Tongue (tissue), 2 donors: Measurements from ENCODE around the gene UBE2J2. TPM values are rescaled to one million over a fixed set of nuclear protein-coding genes. Genes with fewer than 3 reads are reported as not detected.

Experiments
- DNase-seq: peaks from one replicate; pipeline ENCODE4 v3.0.0-alpha.2; 2015
- total RNA-seq: library from RNA; depleted of rRNA; stranded (reverse); fragments of >200 nt; gene quantifications from one replicate; pipeline ENCODE4 v1.2.3, GENCODE V29; 2014

The UBE2J2 gene
- total RNA-seq, 1 donor from 2014 or later = 34.6 TPM

- no peak for DNase-seq
Observed at GRCh38 chr1:1295154-1295923, 21.7 kb upstream of the UBE2J2 start.

- no peak for DNase-seq
Observed at GRCh38 chr1:1294250-1294890, 20.7 kb upstream of the UBE2J2 start.

DNA sequence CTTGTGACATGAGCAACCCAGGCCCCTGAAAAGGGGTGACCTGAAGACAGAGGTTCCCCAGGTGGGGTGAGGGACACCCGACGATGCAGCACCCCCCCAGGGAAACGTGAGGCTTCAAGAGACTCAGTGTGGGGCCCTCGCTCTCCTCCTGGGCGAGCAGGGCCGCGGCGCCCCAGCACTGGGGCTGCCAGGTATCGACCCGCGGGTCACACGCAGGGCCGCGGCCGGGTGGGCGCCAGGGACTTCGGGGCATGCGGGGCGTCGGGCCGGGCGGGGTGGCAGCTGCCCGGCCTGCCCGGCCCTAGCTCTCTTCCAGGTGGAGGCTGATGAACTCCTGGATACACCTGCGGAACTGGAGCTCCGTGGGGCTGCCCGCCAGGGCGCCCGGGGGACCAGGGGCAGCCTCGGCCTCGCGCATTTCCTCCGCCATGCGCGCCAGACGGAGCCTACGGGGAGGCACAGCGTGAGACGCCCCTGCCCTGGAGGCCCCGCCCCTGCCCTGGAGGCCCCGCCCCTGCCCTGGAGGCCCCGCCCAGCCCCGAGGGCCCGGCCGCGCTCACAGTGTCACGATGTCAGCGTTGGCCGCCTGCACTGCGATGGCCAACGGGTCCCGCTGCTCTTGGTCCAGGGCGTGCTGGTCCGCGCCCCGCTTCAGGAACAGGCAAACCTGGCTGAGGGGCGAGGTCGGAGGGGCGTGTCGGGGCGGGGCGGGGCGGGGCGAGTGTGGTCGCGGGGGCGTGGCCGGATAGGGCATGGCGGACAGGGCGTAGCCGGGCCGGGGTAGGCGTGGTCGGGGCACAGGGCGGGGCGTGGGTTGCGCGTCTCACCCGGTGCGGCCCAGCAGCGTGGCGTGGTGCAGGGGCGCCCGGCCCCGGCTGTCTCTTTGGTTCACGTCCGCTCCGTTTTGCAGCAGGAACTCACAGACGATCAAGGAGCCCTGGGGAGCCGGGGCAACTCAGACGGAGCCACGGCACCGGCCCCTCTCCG is 19.9 kb upstream of the UBE2J2 start:
- DNase-seq = no peak

DNA sequence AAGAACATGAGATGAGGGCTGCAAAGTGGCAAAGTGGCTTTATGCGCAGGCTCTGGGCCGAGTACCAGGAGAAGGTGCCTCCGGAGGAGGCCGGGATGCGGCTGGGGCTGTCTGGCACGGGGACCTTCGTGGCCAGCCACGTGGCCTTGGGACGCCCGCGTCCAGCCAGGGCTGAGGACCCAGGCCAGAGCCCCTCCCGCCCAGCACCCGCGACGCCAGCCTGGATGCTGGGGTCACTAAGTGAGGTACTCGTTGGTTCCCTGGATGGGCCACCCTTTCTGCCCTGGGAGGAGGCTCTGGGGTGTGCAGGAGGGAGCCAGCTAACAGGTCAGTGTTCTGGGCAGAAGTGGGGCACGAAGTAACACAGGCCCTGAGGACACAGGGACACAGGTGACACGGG is 19.2 kb upstream of the UBE2J2 start:
- no peak for DNase-seq

DNA sequence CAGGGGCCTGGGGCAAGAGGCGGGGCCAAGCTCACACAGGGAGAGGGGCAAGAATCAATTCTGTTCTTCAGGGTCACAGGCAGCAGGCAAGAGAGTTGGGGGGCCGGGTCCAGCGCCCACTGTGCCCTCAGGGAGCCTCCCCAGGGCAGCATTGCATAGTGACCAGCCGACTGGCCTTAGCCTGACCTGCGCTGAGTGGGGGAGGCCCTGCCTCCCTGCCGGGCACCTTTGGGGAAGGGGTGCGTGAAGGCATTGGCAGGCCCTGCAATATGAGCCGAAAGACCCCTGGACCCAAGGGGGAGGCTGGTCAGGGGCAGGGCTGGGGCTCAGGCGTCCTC is 18.8 kb upstream of the UBE2J2 start:
- DNase-seq = no peak

GRCh38 chr1:1291548-1292441 is 18.1 kb upstream of the UBE2J2 start:
- peak; percentile 83 for DNase-seq

DNA sequence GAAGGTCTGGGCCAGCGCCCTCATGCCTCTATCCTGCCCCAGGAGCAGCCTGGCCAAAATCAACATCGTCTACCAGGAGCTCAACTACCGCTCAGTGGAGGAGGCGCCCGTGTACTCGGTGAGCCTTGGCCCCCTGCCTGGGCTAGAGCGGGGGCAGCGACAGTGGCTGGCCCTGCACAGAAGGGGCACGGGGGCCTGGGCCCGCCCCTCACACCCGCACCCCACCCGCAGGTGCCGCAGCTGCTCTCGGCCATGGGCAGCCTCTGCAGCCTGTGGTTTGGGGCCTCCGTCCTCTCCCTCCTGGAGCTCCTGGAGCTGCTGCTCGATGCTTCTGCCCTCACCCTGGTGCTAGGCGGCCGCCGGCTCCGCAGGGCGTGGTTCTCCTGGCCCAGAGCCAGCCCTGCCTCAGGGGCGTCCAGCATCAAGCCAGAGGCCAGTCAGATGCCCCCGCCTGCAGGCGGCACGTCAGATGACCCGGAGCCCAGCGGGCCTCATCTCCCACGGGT is 17.4 kb upstream of the UBE2J2 start:
- no peak for DNase-seq

DNA sequence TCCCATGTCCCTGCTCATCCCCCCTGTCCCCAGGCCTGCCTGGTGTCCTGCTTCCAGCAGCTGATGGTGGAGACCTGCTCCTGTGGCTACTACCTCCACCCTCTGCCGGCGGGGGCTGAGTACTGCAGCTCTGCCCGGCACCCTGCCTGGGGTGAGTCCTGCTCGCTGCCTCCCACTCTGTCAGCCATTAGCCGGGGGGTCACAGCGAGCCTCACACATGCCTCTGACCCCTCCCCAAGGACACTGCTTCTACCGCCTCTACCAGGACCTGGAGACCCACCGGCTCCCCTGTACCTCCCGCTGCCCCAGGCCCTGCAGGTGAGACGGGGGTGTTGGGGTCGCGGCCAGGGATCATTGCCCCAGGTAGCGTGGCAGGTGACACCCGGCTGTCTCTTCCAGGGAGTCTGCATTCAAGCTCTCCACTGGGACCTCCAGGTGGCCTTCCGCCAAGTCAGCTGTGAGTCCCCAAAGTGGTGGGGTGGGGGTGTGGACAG is 16.6 kb upstream of the UBE2J2 start:
- DNase-seq = no peak

DNA sequence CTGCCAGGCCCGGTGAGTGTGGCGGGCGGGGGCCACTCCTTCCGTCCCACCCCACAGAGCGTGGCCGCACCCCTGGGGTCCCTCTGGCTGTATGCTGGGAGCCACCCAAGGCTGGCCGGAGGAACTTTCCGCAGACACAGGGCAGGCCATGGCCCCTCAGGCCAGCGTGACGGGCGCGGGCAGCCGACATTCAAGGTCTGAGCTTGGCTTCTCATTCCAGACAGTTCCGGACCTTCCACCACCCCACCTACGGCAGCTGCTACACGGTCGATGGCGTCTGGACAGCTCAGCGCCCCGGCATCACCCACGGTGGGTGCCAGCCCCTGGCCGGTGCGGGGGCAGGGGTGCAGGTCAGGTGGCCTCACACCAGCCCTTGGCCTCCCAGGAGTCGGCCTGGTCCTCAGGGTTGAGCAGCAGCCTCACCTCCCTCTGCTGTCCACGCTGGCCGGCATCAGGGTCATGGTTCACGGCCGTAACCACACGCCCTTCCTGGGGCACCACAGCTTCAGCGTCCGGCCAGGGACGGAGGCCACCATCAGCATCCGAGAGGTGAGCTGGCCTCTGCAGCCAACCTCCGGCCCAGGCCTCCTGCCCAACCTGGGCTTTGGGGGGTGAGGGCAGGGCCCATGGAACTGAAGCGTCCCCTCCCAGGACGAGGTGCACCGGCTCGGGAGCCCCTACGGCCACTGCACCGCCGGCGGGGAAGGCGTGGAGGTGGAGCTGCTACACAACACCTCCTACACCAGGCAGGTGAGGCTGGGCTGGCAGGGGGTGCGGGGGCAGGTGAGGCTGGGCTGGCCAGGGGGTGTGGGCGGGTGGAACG is 13.8 kb upstream of the UBE2J2 start:
- no peak for DNase-seq

GRCh38 chr1:1286313-1287261 is 12.9 kb upstream of the UBE2J2 start:
- no peak for DNase-seq

DNA sequence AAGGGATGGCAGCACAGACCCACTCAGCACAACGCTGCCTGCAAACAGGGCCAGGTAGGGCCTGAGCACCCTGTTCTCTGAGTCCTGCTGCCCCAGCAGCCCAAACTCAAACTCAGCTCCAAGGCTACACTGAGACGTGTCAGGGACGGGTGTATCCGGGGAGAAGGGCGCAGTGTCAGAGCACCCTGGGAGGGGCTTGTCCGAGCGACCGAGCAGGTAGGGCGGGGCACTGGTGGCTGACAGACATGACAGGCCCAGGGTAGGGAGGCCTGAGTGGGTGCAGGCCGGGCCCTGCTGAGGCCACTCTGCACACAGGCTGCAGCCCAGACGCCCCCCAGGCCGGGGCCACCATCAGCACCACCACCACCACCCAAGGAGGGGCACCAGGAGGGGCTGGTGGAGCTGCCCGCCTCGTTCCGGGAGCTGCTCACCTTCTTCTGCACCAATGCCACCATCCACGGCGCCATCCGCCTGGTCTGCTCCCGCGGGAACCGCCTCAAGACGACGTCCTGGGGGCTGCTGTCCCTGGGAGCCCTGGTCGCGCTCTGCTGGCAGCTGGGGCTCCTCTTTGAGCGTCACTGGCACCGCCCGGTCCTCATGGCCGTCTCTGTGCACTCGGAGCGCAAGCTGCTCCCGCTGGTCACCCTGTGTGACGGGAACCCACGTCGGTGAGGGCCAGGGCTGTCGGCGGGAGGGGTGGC is 12.1 kb upstream of the UBE2J2 start:
- no peak for DNase-seq

DNA sequence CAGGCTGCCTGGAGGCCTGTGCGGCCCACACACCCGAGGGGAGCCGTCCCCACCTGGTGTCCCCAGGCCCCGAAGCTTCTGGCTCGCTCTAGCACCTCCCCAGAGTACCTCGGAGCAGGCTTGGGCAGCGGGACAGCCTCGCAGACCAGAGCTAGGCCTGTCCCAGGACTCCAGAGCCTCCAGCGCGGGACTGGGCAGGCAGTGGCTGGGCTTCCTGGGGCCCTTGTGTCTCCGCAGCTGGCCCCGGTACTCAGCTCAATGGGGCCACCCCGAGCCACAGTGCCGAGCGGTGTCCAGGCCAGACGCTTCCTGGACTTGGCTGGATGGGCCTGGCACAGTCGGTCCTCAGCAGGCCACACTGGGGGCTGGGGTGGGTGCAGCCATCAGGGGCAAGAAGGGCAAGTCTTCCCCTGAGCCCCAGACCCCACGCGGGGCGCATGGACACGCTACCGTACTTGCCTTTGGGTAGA is 11.5 kb upstream of the UBE2J2 start:
- DNase-seq = no peak

GRCh38 chr1:1284221-1285101 is 10.8 kb upstream of the UBE2J2 start:
- no peak for DNase-seq

- no peak for DNase-seq
Observed at GRCh38 chr1:1283821-1284220, 10.2 kb upstream of the UBE2J2 start.

- DNase-seq = no peak
Observed at GRCh38 chr1:1282998-1283397, 9.3 kb upstream of the UBE2J2 start.

GRCh38 chr1:1281533-1282321 is 8.1 kb upstream of the UBE2J2 start:
- no peak for DNase-seq
